GM18868 (cell line): ENCODE data around the gene PIGA.
"Not testable (repeated sequence)": the region's sequence is repeated elsewhere in the genome, so short reads cannot be mapped to it uniquely, and the experiment has no call there.

Experiments used
- ATAC-seq: cut with Tn5 transposase; IDR thresholded peaks from one replicate; pipeline ENCODE4 v1.9.1; 2021; ENCODE audit warnings: mild to moderate bottlenecking, moderate library complexity; ENCODE audit not compliant: unreplicated experiment

Gene PIGA

GRCh38 chrX:15322072-15322471 lies 13.3 kb downstream of the PIGA start:
- no peak for ATAC-seq

GRCh38 chrX:15321447-15321846 lies 13.9 kb downstream of the PIGA start:
- ATAC-seq: no peak

- ATAC-seq: no peak
Observed at GRCh38 chrX:15320297-15320696, 15.0 kb downstream of the PIGA start.

GRCh38 chrX:15319075-15319474 lies 16.2 kb downstream of the PIGA start:
- no peak for ATAC-seq

GRCh38 chrX:15315509-15315908 lies 19.8 kb downstream of the PIGA start, which contains the start of gene ASB11:
ASB11 (minus strand) TSS chrX:15315640; CDS start chrX:15315605, 35 bp downstream.
- ATAC-seq: no peak

- no peak for ATAC-seq
Observed at GRCh38 chrX:15314472-15314871, 20.9 kb downstream of the PIGA start.

GRCh38 chrX:15311119-15311518 lies 24.2 kb downstream of the PIGA start:
- ATAC-seq: no peak

GRCh38 chrX:15310117-15310516 lies 25.2 kb downstream of the PIGA start:
- no peak for ATAC-seq

- not testable (repeated sequence) for ATAC-seq
Observed at GRCh38 chrX:15305899-15306298, 29.4 kb downstream of the PIGA start.

- no peak for ATAC-seq
Observed at GRCh38 chrX:15301924-15302323, 33.4 kb downstream of the PIGA start.

- no peak for ATAC-seq
Observed at GRCh38 chrX:15299941-15300851, 35.1 kb downstream of the PIGA start.

- ATAC-seq: no peak
Observed at GRCh38 chrX:15298780-15299179, 36.5 kb downstream of the PIGA start.

GRCh38 chrX:15298201-15298600 lies 37.1 kb downstream of the PIGA start:
- ATAC-seq: no peak

- ATAC-seq: no peak
Observed at GRCh38 chrX:15293451-15293850, 41.9 kb downstream of the PIGA start.

GRCh38 chrX:15292861-15293260 lies 42.5 kb downstream of the PIGA start:
- ATAC-seq: no peak

GRCh38 chrX:15277604-15278003 lies 57.7 kb downstream of the PIGA start:
- no peak for ATAC-seq

- no peak for ATAC-seq
Observed at GRCh38 chrX:15274946-15275345, 60.4 kb downstream of the PIGA start.

GRCh38 chrX:15273275-15273674 lies 62.0 kb downstream of the PIGA start:
- not testable (repeated sequence) for ATAC-seq

GRCh38 chrX:15271757-15272156 lies 63.6 kb downstream of the PIGA start:
- no peak for ATAC-seq

GRCh38 chrX:15269618-15270521 lies 65.5 kb downstream of the PIGA start, which contains the start of gene ASB9:
ASB9 (minus strand) TSS chrX:15270083; CDS start chrX:15269874, 209 bp downstream.
- ATAC-seq: peak; percentile 48
